ENCODE data around the gene ASCL2. TPM values are rescaled to one million over a fixed set of nuclear protein-coding genes. Genes with fewer than 3 reads are reported as not detected.

ASCL2 gene
- total and polyA plus RNA-seq, 10 of the 15 experiments (the other 5 are each of a cell fraction or from before 2014, with no cell fraction given), result not detected

GRCh38 chr11:2222451-2222850 is 47.9 kb downstream of the ASCL2 start (continued):
- TF ChIP-seq CTCF (IDR thresholded peaks at IDR 0.05 in 2 of 3, conservative IDR thresholded peaks at IDR 0.05 in 1 of 3; ENCODE audit: control insufficient read depth in 2 of 3, extremely low read depth in 1 of 3, insufficient read depth in 1 of 3, low read depth in 3 of 3, low read length in 3 of 3) (no peak), CEBPB (IDR thresholded peaks at IDR 0.05; ENCODE audit: borderline replicate concordance in 1 of 2, low read depth in 2 of 2, low read length in 2 of 2) (no peak), CBFB (IDR thresholded peaks at IDR 0.05; ENCODE audit: low read depth) (no peak), USF1 (IDR thresholded peaks at IDR 0.05; ENCODE audit: borderline replicate concordance, extremely low read length, insufficient read depth, low read depth, low read length) (no peak), ZSCAN29 (IDR thresholded peaks at IDR 0.05) (no peak), JUNB (IDR thresholded peaks at IDR 0.05) (no peak), SREBF2 (IDR thresholded peaks at IDR 0.05; ENCODE audit: low read length) (no peak), ZNF274 (IDR thresholded peaks at IDR 0.05; ENCODE audit: insufficient read depth, insufficient read length) (no peak), CREB1 (IDR thresholded peaks at IDR 0.05; ENCODE audit: low read depth) (no peak), SREBF1 (IDR thresholded peaks at IDR 0.05; ENCODE audit: low read length) (no peak), ATF7 (IDR thresholded peaks at IDR 0.05; ENCODE audit: low read depth) (no peak), BACH1 (IDR thresholded peaks at IDR 0.05; ENCODE audit: borderline replicate concordance) (no peak), ZBED1 (IDR thresholded peaks at IDR 0.05; ENCODE audit: borderline replicate concordance) (no peak), SUZ12 (IDR thresholded peaks at IDR 0.05; ENCODE audit: unreplicated experiment) (no peak), E2F8 (IDR thresholded peaks at IDR 0.05; ENCODE audit: low read depth, partially characterized antibody) (no peak)
